HEK293 (cell line): Measurements from ENCODE around the gene TRAF4.

Experiments used
- CTCF ChIA-PET: fragments of 350-600 bp; formaldehyde crosslinking; extraction: SDS; loops from one replicate; lab custom pipeline; 2021; ENCODE audit warnings: antibody characterized with exemption; lab: Yijun Ruan, JAX
- POLR2A ChIA-PET: fragments of 300-600 bp; formaldehyde crosslinking; extraction: SDS; loops from one replicate; lab custom pipeline; 2020; ENCODE audit warnings: antibody characterized with exemption, inconsistent platforms; lab: Yijun Ruan, JAX
- H3K27ac ChIP-seq: fragments of 200-500 bp; sonication (Bioruptor generic); 2 replicates; pipeline ENCODE4 v1.5.1; 2014; ENCODE audit warnings: low read depth, low read length, control low read depth, inconsistent platforms; ENCODE audit errors: extremely low read depth
- H3K36me3 ChIP-seq, 2 experiments: fragments of 200-500 bp in 1 of 2; sonication (Bioruptor generic) in 1 of 2; 1 replicate in 1 of 2; 2 replicates in 1 of 2; pipeline ENCODE4 v1.5.1; 2014 to 2017; ENCODE audit warnings: inconsistent platforms in 2 of 2, low read length in 2 of 2; ENCODE audit not compliant: control insufficient read depth in 2 of 2, insufficient read depth in 1 of 2
- H3K4me1 ChIP-seq: fragments of 200-500 bp; sonication (Bioruptor generic); 2 replicates; pipeline ENCODE4 v1.5.1; 2014; ENCODE audit warnings: mild to moderate bottlenecking, low read length, inconsistent platforms; ENCODE audit not compliant: control insufficient read depth, insufficient read depth
- H3K4me3 ChIP-seq: 2 replicates; pipeline ENCODE4 v1.5.1; 2011; ENCODE audit warnings: low read depth, mild to moderate bottlenecking, control low read depth, low read length, moderate library complexity
- H3K9me3 ChIP-seq: fragments of 200-500 bp; sonication (Bioruptor generic); 2 replicates; pipeline ENCODE4 v1.5.1; 2014; ENCODE audit warnings: low read depth, low read length, inconsistent platforms; ENCODE audit not compliant: control insufficient read depth, insufficient read depth
- CTCF ChIP-seq: fragments of 450-650 bp; formaldehyde crosslinking; IDR thresholded peaks from 2 replicates; pipeline ENCODE4 v1.5.1; 2016; ENCODE audit warnings: missing biosample characterization, missing genetic modification characterization
- EGR2 ChIP-seq: fragments of 450-650 bp; formaldehyde crosslinking; IDR thresholded peaks from 2 replicates; pipeline ENCODE4 v1.5.1; 2016; ENCODE audit warnings: low read depth, missing biosample characterization, missing genetic modification characterization
- ELK4 ChIP-seq: IDR thresholded peaks from 2 replicates; pipeline ENCODE4 v1.6.1; 2011; ENCODE audit warnings: mild to moderate bottlenecking, low read depth, low read length, borderline replicate concordance
- GLI2 ChIP-seq: fragments of 450-650 bp; formaldehyde crosslinking; IDR thresholded peaks from 2 replicates; pipeline ENCODE4; 2017; ENCODE audit warnings: missing biosample characterization, missing genetic modification characterization, low read depth, borderline replicate concordance
- GLI4 ChIP-seq: fragments of 450-650 bp; formaldehyde crosslinking; IDR thresholded peaks from 2 replicates; pipeline ENCODE4 v1.5.1; 2016; ENCODE audit warnings: missing biosample characterization, missing genetic modification characterization
- HIC1 ChIP-seq: fragments of 450-650 bp; formaldehyde crosslinking; IDR thresholded peaks from 2 replicates; pipeline ENCODE4 v1.5.1; 2016; ENCODE audit warnings: missing biosample characterization, missing genetic modification characterization
- HOXD13 ChIP-seq: sonication (generic); formaldehyde crosslinking; IDR thresholded peaks from 2 replicates; pipeline ENCODE4 v1.8.0; 2022; ENCODE audit warnings: missing genetic modification reagents, borderline replicate concordance
- KLF10 ChIP-seq: fragments of 450-650 bp; IDR thresholded peaks from 2 replicates; pipeline ENCODE4 v1.5.1; 2018; ENCODE audit warnings: missing biosample characterization, mild to moderate bottlenecking, missing genetic modification characterization
- PRDM4 ChIP-seq: fragments of 450-650 bp; formaldehyde crosslinking; IDR thresholded peaks from 2 replicates; pipeline ENCODE4 v1.5.1; 2017; ENCODE audit warnings: missing biosample characterization, missing genetic modification characterization
- RBAK ChIP-seq: fragments of 450-650 bp; formaldehyde crosslinking; IDR thresholded peaks from 2 replicates; pipeline ENCODE4 v1.5.1; 2016; ENCODE audit warnings: missing biosample characterization, missing genetic modification characterization
- SP2 ChIP-seq: fragments of 450-650 bp; formaldehyde crosslinking; IDR thresholded peaks from 2 replicates; pipeline ENCODE4 v1.5.1; 2016; ENCODE audit warnings: missing biosample characterization, missing genetic modification characterization
- SP7 ChIP-seq: fragments of 450-650 bp; formaldehyde crosslinking; IDR thresholded peaks from 2 replicates; pipeline ENCODE4 v1.5.1; 2016; ENCODE audit warnings: missing biosample characterization, missing genetic modification characterization
- ZBTB1 ChIP-seq: fragments of 450-650 bp; formaldehyde crosslinking; IDR thresholded peaks from 2 replicates; pipeline ENCODE4 v1.5.1; 2016; ENCODE audit warnings: missing biosample characterization, missing genetic modification characterization
- ZBTB44 ChIP-seq: fragments of 450-650 bp; IDR thresholded peaks from 2 replicates; pipeline ENCODE4 v1.5.1; 2018; ENCODE audit warnings: missing biosample characterization, mild to moderate bottlenecking, missing genetic modification characterization
- ZBTB48 ChIP-seq: fragments of 450-650 bp; formaldehyde crosslinking; IDR thresholded peaks from 2 replicates; pipeline ENCODE4 v1.5.1; 2016; ENCODE audit warnings: missing biosample characterization, missing genetic modification characterization
- ZFP3 ChIP-seq: fragments of 450-650 bp; formaldehyde crosslinking; IDR thresholded peaks from 2 replicates; pipeline ENCODE4 v1.5.1; 2016; ENCODE audit warnings: low read depth, missing biosample characterization, missing genetic modification characterization
- ZNF112 ChIP-seq: fragments of 450-650 bp; formaldehyde crosslinking; IDR thresholded peaks from 2 replicates; pipeline ENCODE4 v1.5.0; 2017; ENCODE audit warnings: missing biosample characterization, missing genetic modification characterization
- ZNF211 ChIP-seq: fragments of 450-650 bp; formaldehyde crosslinking; IDR thresholded peaks from 2 replicates; pipeline ENCODE4 v1.5.1; 2016; ENCODE audit warnings: low read depth, missing biosample characterization, missing genetic modification characterization
- ZNF223 ChIP-seq: fragments of 450-650 bp; formaldehyde crosslinking; IDR thresholded peaks from 2 replicates; pipeline ENCODE4 v1.5.1; 2016; ENCODE audit warnings: missing biosample characterization, missing genetic modification characterization
- ZNF341 ChIP-seq: fragments of 450-650 bp; formaldehyde crosslinking; IDR thresholded peaks from 2 replicates; pipeline ENCODE4; 2016; ENCODE audit warnings: low read depth, missing biosample characterization, missing genetic modification characterization
- ZNF596 ChIP-seq: fragments of 450-650 bp; IDR thresholded peaks from 2 replicates; pipeline ENCODE4 v1.5.0; 2018; ENCODE audit warnings: missing biosample characterization, mild to moderate bottlenecking, missing genetic modification characterization, moderate library complexity
- ZNF626 ChIP-seq: fragments of 450-650 bp; sonication (Bioruptor Pico); formaldehyde crosslinking; IDR thresholded peaks from 2 replicates; pipeline ENCODE4 v1.5.1; 2018; ENCODE audit warnings: missing biosample characterization, missing genetic modification characterization, inconsistent platforms
- ZNF747 ChIP-seq: fragments of 450-650 bp; formaldehyde crosslinking; IDR thresholded peaks from 2 replicates; pipeline ENCODE4 v1.5.1; 2016; ENCODE audit warnings: missing biosample characterization, missing genetic modification characterization
- ZSCAN16 ChIP-seq: fragments of 450-650 bp; formaldehyde crosslinking; IDR thresholded peaks from 2 replicates; pipeline ENCODE4 v1.5.1; 2016; ENCODE audit warnings: missing biosample characterization, missing genetic modification characterization
- ZSCAN18 ChIP-seq: fragments of 450-650 bp; formaldehyde crosslinking; IDR thresholded peaks from 2 replicates; pipeline ENCODE4 v1.5.1; 2016; ENCODE audit warnings: missing biosample characterization, missing genetic modification characterization

Gene TRAF4

GRCh38 chr17:28726627-28727491, 17.0 kb upstream of the TRAF4 start:
- ChIA-PET CTCF (interaction anchor here (0.5 to 13.6 kb wide), 56 partner anchors 8 to 1027 kb away, joined by 3 to 445 read pairs (median 6); partner anchors contain the start of genes BLTP2, DHRS13, FLOT2 and PHF12), POLR2A (interaction anchor here (0.6 to 6.7 kb wide), 36 partner anchors 7 to 834 kb away, joined by 3 to 448 read pairs (median 7); partner anchors contain the start of genes BLTP2, DHRS13, FAM222B and FLOT2)
- Histone ChIP-seq H3K9me3 (no peaks in the 10 kb centered on the region), H3K27ac (peak overlapping the region; percentile 81), H3K4me3 (peak overlapping the region; percentile 55), H3K36me3 (peaks cover 14 to 34% of the 10 kb centered on the region in 2 experiments), H3K4me1 (peaks cover 9% of the 10 kb centered on the region; the same call in 1 of the 2 replicates)
- TF ChIP-seq ZNF341 (tag by site-specific recombination) = peak; percentile 93
- TF ChIP-seq PRDM4 (tag by site-specific recombination) = peak; percentile 82
- peak; percentile 85 for TF ChIP-seq EGR2 (tag by site-specific recombination)
- no peak for TF ChIP-seq ZSCAN18
- peak; percentile 64 for TF ChIP-seq SP7 (tag by site-specific recombination)
- no peak for TF ChIP-seq ZNF112 (tag by site-specific recombination)
- TF ChIP-seq HIC1 (tag by site-specific recombination) = peak; percentile 91
- TF ChIP-seq ZNF626 (tag by site-specific recombination) = no peak
- TF ChIP-seq GLI2 (tag by site-specific recombination) = no peak
- no peak for TF ChIP-seq ZNF211 (tag by site-specific recombination)
- TF ChIP-seq SP2 (tag by site-specific recombination) = peak; percentile 87
- TF ChIP-seq KLF10 (tag by site-specific recombination) = peak; percentile 88
- no peak for TF ChIP-seq ZFP3 (tag by site-specific recombination)
- TF ChIP-seq ELK4 = no peak
- no peak for TF ChIP-seq GLI4 (tag by site-specific recombination)
- TF ChIP-seq CTCF (tag by site-specific recombination) = peak; percentile 100
- no peak for TF ChIP-seq ZNF596 (tag by site-specific recombination)
- TF ChIP-seq ZBTB44 = peak; percentile 5; the same call in 1 of the 2 replicates
- TF ChIP-seq ZBTB48 (tag by site-specific recombination) = peak; percentile 37
- TF ChIP-seq HOXD13 (CRISPR knock-in tag) = no peak; the same call in 1 of the 2 replicates
- no peak for TF ChIP-seq RBAK (tag by site-specific recombination)
- TF ChIP-seq ZNF223 (tag by site-specific recombination) = no peak
- TF ChIP-seq ZBTB1 = 0 out of 2 replicates have a peak, but pooled peaks have one; percentile 36
- no peak for TF ChIP-seq ZNF747
- TF ChIP-seq ZSCAN16 (tag by site-specific recombination) = peak; percentile 12; the same call in 1 of the 2 replicates
